H1 (cell line): ENCODE results near the gene TRPC4. TPM values are rescaled to one million over a fixed set of nuclear protein-coding genes. Genes with fewer than 3 reads are reported as not detected.

ENCODE experiments used
- CTCF ChIA-PET: fragments of 300-600 bp; sonication (Branson Sonifier 250); formaldehyde crosslinking; loops from one replicate; lab custom pipeline; 2021; ENCODE audit not compliant: partially characterized antibody; lab: Charles Lee
- POLR2A ChIA-PET: fragments of 300-600 bp; sonication (Branson Sonifier 250); formaldehyde crosslinking; loops from one replicate; lab custom pipeline; 2021; ENCODE audit warnings: inconsistent platforms; ENCODE audit not compliant: partially characterized antibody; lab: Charles Lee
- DNase-seq, 2 experiments: peaks; one replicate each; pipeline versions ENCODE4 v3.0.0 to v3.0.0-alpha.2; 2010 to 2022; ENCODE audit warnings: low spot score in 2 of 2, low read depth in 1 of 2, mixed read lengths in 1 of 2
- FAIRE-seq: peaks from 2 replicates; lab custom pipeline; 2011; peaks lifted over from hg19 to GRCh38; lab: Jason Lieb, UNC
- H2AFZ ChIP-seq: 2 replicates; pipeline ENCODE4 v1.8.1; 2012; ENCODE audit warnings: low read length, inconsistent platforms
- H2AK5ac ChIP-seq: 2 replicates; pipeline ENCODE4 v1.6.1; 2013; ENCODE audit warnings: low read depth, low read length
- H2BK120ac ChIP-seq: replicated peaks from 2 replicates; pipeline ENCODE3; 2013; ENCODE audit warnings: low read depth, low read length, inconsistent platforms
- H2BK12ac ChIP-seq: 2 replicates; pipeline ENCODE4 v1.6.1; 2013; ENCODE audit warnings: low read depth, low read length
- H2BK15ac ChIP-seq: 2 replicates; pipeline ENCODE4 v1.6.1; 2013; ENCODE audit warnings: low read length
- H2BK20ac ChIP-seq: 2 replicates; pipeline ENCODE4 v1.6.1; 2013; ENCODE audit warnings: low read length
- H2BK5ac ChIP-seq: 2 replicates; pipeline ENCODE4 v1.6.1; 2013; ENCODE audit warnings: low read depth, low read length
- H3K14ac ChIP-seq: 2 replicates; pipeline ENCODE4 v1.6.1; 2013; ENCODE audit warnings: inconsistent platforms; ENCODE audit not compliant: insufficient read length
- H3K18ac ChIP-seq: 2 replicates; pipeline ENCODE4 v1.6.1; 2013; ENCODE audit warnings: low read length; ENCODE audit errors: extremely low read depth
- H3K23ac ChIP-seq: 2 replicates; pipeline ENCODE4 v1.6.1; 2013; ENCODE audit warnings: inconsistent platforms; ENCODE audit not compliant: insufficient read length
- H3K23me2 ChIP-seq: 2 replicates; pipeline ENCODE4 v1.6.1; 2013; ENCODE audit warnings: low read depth, low read length
- H3K27ac ChIP-seq: 2 replicates; pipeline ENCODE4 v1.6.1; 2011; ENCODE audit warnings: low read depth, low read length, inconsistent platforms
- H3K27me3 ChIP-seq, 4 experiments: replicated peaks in 1 of 4; 1 replicate in 1 of 4; 2 replicates in 3 of 4; pipeline versions ENCODE4 v1.6.1 to v1.8.1; 2011 to 2013; ENCODE audit warnings: low read length in 3 of 4, mild to moderate bottlenecking in 3 of 4, inconsistent platforms in 2 of 4, mixed read lengths in 2 of 4, moderate library complexity in 1 of 4; ENCODE audit not compliant: control insufficient read depth in 3 of 4, insufficient read depth in 3 of 4; ENCODE audit errors: extremely low read depth in 1 of 4
- H3K36me3 ChIP-seq, 4 experiments: 2 replicates each; pipeline versions ENCODE4 v1.6.1 to v1.8.1; 2011 to 2013; ENCODE audit warnings: mild to moderate bottlenecking in 4 of 4, low read length in 3 of 4, moderate library complexity in 2 of 4, control low read depth in 1 of 4, inconsistent platforms in 1 of 4; ENCODE audit not compliant: insufficient read depth in 4 of 4, control insufficient read depth in 2 of 4
- H3K4ac ChIP-seq: replicated peaks from 2 replicates; pipeline ENCODE3; 2013; ENCODE audit warnings: low read length, low read depth, mixed read lengths, inconsistent platforms; ENCODE audit not compliant: insufficient read length
- H3K4me1 ChIP-seq, 4 experiments: replicated peaks in 1 of 4; 1 replicate in 1 of 4; 2 replicates in 3 of 4; pipeline versions ENCODE4 v1.6.1 to v1.8.1; 2011 to 2013; ENCODE audit warnings: low read length in 3 of 4, inconsistent platforms in 2 of 4, mixed read lengths in 1 of 4; ENCODE audit not compliant: insufficient read depth in 4 of 4, control insufficient read depth in 3 of 4
- H3K4me2 ChIP-seq, 2 experiments: 2 replicates each; pipeline versions ENCODE4 v1.6.1 to v1.8.1; 2011 to 2013; ENCODE audit warnings: low read depth in 2 of 2, low read length in 2 of 2, control low read depth in 1 of 2, inconsistent platforms in 1 of 2, mild to moderate bottlenecking in 1 of 2; ENCODE audit not compliant: insufficient read depth in 1 of 2
- H3K4me3 ChIP-seq, 4 experiments: fragments of 200-600, 300-600 bp in 1 of 4; sonication (generic), shearing (Covaris generic), sonication (Bioruptor Twin) in 1 of 4; 2 replicates each; pipeline versions ENCODE4 v1.5.1 to v1.8.1; 2011 to 2016; ENCODE audit warnings: low read length in 4 of 4, low read depth in 3 of 4, control low read depth in 2 of 4, inconsistent platforms in 2 of 4, mild to moderate bottlenecking in 2 of 4, mixed read lengths in 1 of 4, moderate library complexity in 1 of 4; ENCODE audit not compliant: insufficient read depth in 2 of 4; ENCODE audit errors: extremely low read depth in 1 of 4
- H3K56ac ChIP-seq: replicated peaks from 2 replicates; pipeline ENCODE3; 2013; ENCODE audit warnings: low read depth, mild to moderate bottlenecking, mixed read lengths, low read length, inconsistent platforms; ENCODE audit not compliant: insufficient read length
- H3K79me1 ChIP-seq: 2 replicates; pipeline ENCODE4 v1.6.1; 2013; ENCODE audit warnings: low read depth, low read length, control low read depth
- H3K79me2 ChIP-seq, 2 experiments: 2 replicates each; pipeline versions ENCODE4 v1.6.1 to v1.8.1; 2012 to 2013; ENCODE audit warnings: low read length in 2 of 2, mild to moderate bottlenecking in 2 of 2, inconsistent platforms in 1 of 2; ENCODE audit not compliant: insufficient read depth in 2 of 2, control insufficient read depth in 1 of 2
- H3K9ac ChIP-seq, 4 experiments: replicated peaks in 1 of 4; 1 replicate in 1 of 4; 2 replicates in 3 of 4; pipeline versions ENCODE4 v1.6.1 to v1.8.1; 2011 to 2013; ENCODE audit warnings: low read depth in 3 of 4, low read length in 3 of 4, control low read depth in 2 of 4, mild to moderate bottlenecking in 2 of 4, moderate library complexity in 2 of 4, inconsistent platforms in 1 of 4; ENCODE audit errors: extremely low read depth in 1 of 4
- H3K9me3 ChIP-seq, 2 experiments: 2 replicates each; pipeline versions ENCODE4 v1.6.1 to v1.8.1; 2012 to 2013; ENCODE audit warnings: mild to moderate bottlenecking in 2 of 2, moderate library complexity in 2 of 2, control low read depth in 1 of 2, inconsistent platforms in 1 of 2, low read depth in 1 of 2, low read length in 1 of 2, mixed read lengths in 1 of 2; ENCODE audit not compliant: insufficient read depth in 2 of 2
- H4K20me1 ChIP-seq, 2 experiments: replicated peaks in 1 of 2; 2 replicates each; pipeline versions ENCODE3 to v1.8.1; 2011 to 2013; ENCODE audit warnings: inconsistent platforms in 2 of 2, low read length in 2 of 2, mild to moderate bottlenecking in 1 of 2; ENCODE audit not compliant: insufficient read depth in 2 of 2, control insufficient read depth in 1 of 2
- H4K5ac ChIP-seq: 2 replicates; pipeline ENCODE4 v1.6.1; 2013; ENCODE audit warnings: low read length, low read depth, mixed read lengths, inconsistent platforms; ENCODE audit not compliant: insufficient read length
- H4K8ac ChIP-seq: 2 replicates; pipeline ENCODE4 v1.8.0; 2013; ENCODE audit warnings: mild to moderate bottlenecking, moderate library complexity, low read length, inconsistent platforms; ENCODE audit not compliant: insufficient read depth; ENCODE audit errors: extremely low read depth
- H4K91ac ChIP-seq: replicated peaks from 2 replicates; pipeline ENCODE3; 2013; ENCODE audit warnings: low read length, mixed read lengths, inconsistent platforms; ENCODE audit not compliant: insufficient read length
- CBX8 ChIP-seq: fragments of 300-800, 300-1000 bp; sonication (generic); IDR thresholded peaks from 2 replicates; pipeline ENCODE4 v1.7.1; 2016; ENCODE audit warnings: low read depth, low read length, borderline replicate concordance
- FOSL1 ChIP-seq: IDR thresholded peaks from 2 replicates; pipeline ENCODE4 v1.6.1; 2011; ENCODE audit warnings: mild to moderate bottlenecking, low read depth, low read length, moderate library complexity; ENCODE audit not compliant: insufficient read depth
- KDM1A ChIP-seq: fragments of 200-600, 300-600 bp; sonication (generic); IDR thresholded peaks from 2 replicates; pipeline ENCODE4 v1.7.1; 2016; ENCODE audit warnings: mild to moderate bottlenecking, low read length, borderline replicate concordance
- MAFK ChIP-seq: IDR thresholded peaks from 2 replicates; pipeline ENCODE4 v1.6.1; 2012; ENCODE audit warnings: low read depth, mild to moderate bottlenecking, improper control_type of control experiment, low read length
- RBBP5 ChIP-seq: IDR thresholded peaks from 2 replicates; pipeline ENCODE4 v1.7.1; 2012; ENCODE audit warnings: low read depth, mild to moderate bottlenecking, inconsistent platforms, low read length, moderate library complexity, borderline replicate concordance
- RFX5 ChIP-seq: IDR thresholded peaks from 2 replicates; pipeline ENCODE4 v1.6.1; 2011; ENCODE audit warnings: low read depth, low read length, improper control_type of control experiment, borderline replicate concordance
- RNF2 ChIP-seq: fragments of 200-900, 300-1000 bp; sonication (generic); IDR thresholded peaks from 2 replicates; pipeline ENCODE4 v1.7.1; 2016; ENCODE audit warnings: borderline replicate concordance, low read depth, mild to moderate bottlenecking, antibody characterized with exemption, low read length; ENCODE audit not compliant: poor library complexity, severe bottlenecking; ENCODE audit errors: missing control alignments
- SIRT6 ChIP-seq: IDR thresholded peaks from one replicate; pipeline ENCODE4 v1.7.1; 2012; ENCODE audit warnings: low read length, inconsistent platforms
- SP1 ChIP-seq: IDR thresholded peaks from 2 replicates; pipeline ENCODE4 v1.6.1; 2011; ENCODE audit warnings: low read depth, low read length
- TAF1 ChIP-seq: IDR thresholded peaks from 2 replicates; pipeline ENCODE4 v1.6.1; 2011; ENCODE audit warnings: mild to moderate bottlenecking, low read depth, low read length
- TAF7 ChIP-seq: optimal IDR thresholded peaks from 2 replicates; pipeline ENCODE3; 2011; ENCODE audit warnings: low read depth, mild to moderate bottlenecking, inconsistent platforms, low read length, moderate library complexity, borderline replicate concordance
- TBP ChIP-seq: IDR thresholded peaks from 2 replicates; pipeline ENCODE4 v1.6.1; 2011; ENCODE audit warnings: low read depth, low read length, improper control_type of control experiment
- ZNF274 ChIP-seq: IDR thresholded peaks from 2 replicates; pipeline ENCODE4 v1.7.0; 2012; ENCODE audit warnings: low read length, borderline replicate concordance; ENCODE audit errors: extremely low read depth
- WGBS, 2 experiments: shearing (Covaris generic) in 1 of 2; methylation state at CpG; one replicate each; pipeline versions ENCODE4 v1.1.6 to v1.1.7; 2013 to 2015; ENCODE audit warnings: low lambda C conversion rate in 2 of 2, mixed read lengths in 2 of 2, inconsistent platforms in 1 of 2, low coverage in 1 of 2, missing lambda C conversion rate in 1 of 2; ENCODE audit not compliant: insufficient replicate concordance in 2 of 2, insufficient coverage in 1 of 2, insufficient read length in 1 of 2; ENCODE audit errors: extremely low coverage in 1 of 2, missing lambda C conversion rate in 1 of 2; 5-methylcytosine and 5-hydroxymethylcytosine counted together
- polyA plus RNA-seq, 7 experiments: library from polyadenylated mRNA; depleted of rRNA in 3 of 7; stranded (reverse) in 5 of 7; unstranded in 2 of 7; fragments of >200 nt in 5 of 7; fragments of 200-250 nt in 2 of 7; gene quantifications; 1 replicate in 5 of 7; 2 replicates in 1 of 7; 4 replicates in 1 of 7; pipeline versions ENCODE4 v1.2.1 to v1.2.3, GENCODE V29; 2011 to 2013; ENCODE audit warnings: missing spikeins in 2 of 7, mixed read lengths in 2 of 7
- total RNA-seq: library from RNA; stranded (reverse); fragmentation: NEBNext Ultra II Directional; extraction: Animal tissue kit (Norgen Biotek cat#: 25700); gene quantifications from 2 replicates; pipeline ENCODE4 v1.2.1, GENCODE V29; 2021

The TRPC4 gene
- total and polyA plus RNA-seq, 2 of the 8 experiments (the other 6 are each of a cell fraction or from before 2014, with no cell fraction given): 12.3 to 14.7 TPM

- Histone ChIP-seq H3K56ac (no peak overlapping the region), H2BK120ac (no peak overlapping the region), H2AFZ (no peak overlapping the region), H3K27me3 (no peaks in the 10 kb centered on the region), H3K18ac (no peak overlapping the region), H3K4me3 (no peak overlapping the region), H2BK12ac (no peak overlapping the region), H4K20me1 (no peaks in the 10 kb centered on the region), H2BK5ac (no peak overlapping the region), H3K9me3 (no peaks in the 10 kb centered on the region), H2BK15ac (no peak overlapping the region), H3K79me2 (no peaks in the 10 kb centered on the region), H4K91ac (no peak overlapping the region), H4K8ac (no peak overlapping the region), H3K4ac (no peak overlapping the region), H3K9ac (no peak overlapping the region), H2BK20ac (no peak overlapping the region), H4K5ac (no peak overlapping the region), H3K14ac (no peak overlapping the region), H3K23me2 (no peaks in the 10 kb centered on the region), H3K4me2 (no peak overlapping the region), H3K4me1 (no peaks in the 10 kb centered on the region), H3K36me3 (no peaks in the 10 kb centered on the region), H3K27ac (no peak overlapping the region), H3K79me1 (no peaks in the 10 kb centered on the region), H2AK5ac (no peak overlapping the region), H3K23ac (no peak overlapping the region)
- DNase-seq (no peak), FAIRE-seq (no peak)
- ChIA-PET POLR2A (no interaction called here), CTCF (no interaction called here)
- 91% methylated on average over 1 of the region's 1 CpG; no CpG with 5 or more reads in 1 of the 2 experiments for WGBS, 2 experiments
- TF ChIP-seq SP1: no peak
- TF ChIP-seq SIRT6: no peak
- TF ChIP-seq MAFK: no peak
- no peak for TF ChIP-seq RNF2
- no peak for TF ChIP-seq RFX5
- TF ChIP-seq TAF7: no peak
- no peak for TF ChIP-seq TAF1
- no peak for TF ChIP-seq CBX8
- TF ChIP-seq FOSL1: no peak
- no peak for TF ChIP-seq RBBP5
- TF ChIP-seq TBP: no peak
- no peak for TF ChIP-seq ZNF274
- no peak for TF ChIP-seq KDM1A
These were observed 14.5 kb upstream of the TRPC4 start for GRCh38 chr13:37884026-37884425.
